Stimulated activated CD4-positive, alpha-beta T cell treated with anti-CD3 and anti-CD28 coated beads, Interleukin-4, amount 100 ng/mL, for 48 hours (primary cell): ENCODE measurements around the gene OR1D2.
"Not testable (repeated sequence)": the region's sequence is repeated elsewhere in the genome, so short reads cannot be mapped to it uniquely, and the experiment has no call there.

Experiments used
- DNase-seq, 2 donors: peaks; one replicate each; pipeline ENCODE4 v3.0.0-alpha.2; 2020; ENCODE audit warnings: low read depth in 2 of 2

Gene OR1D2, protein sequence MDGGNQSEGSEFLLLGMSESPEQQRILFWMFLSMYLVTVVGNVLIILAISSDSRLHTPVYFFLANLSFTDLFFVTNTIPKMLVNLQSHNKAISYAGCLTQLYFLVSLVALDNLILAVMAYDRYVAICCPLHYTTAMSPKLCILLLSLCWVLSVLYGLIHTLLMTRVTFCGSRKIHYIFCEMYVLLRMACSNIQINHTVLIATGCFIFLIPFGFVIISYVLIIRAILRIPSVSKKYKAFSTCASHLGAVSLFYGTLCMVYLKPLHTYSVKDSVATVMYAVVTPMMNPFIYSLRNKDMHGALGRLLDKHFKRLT

DNA sequence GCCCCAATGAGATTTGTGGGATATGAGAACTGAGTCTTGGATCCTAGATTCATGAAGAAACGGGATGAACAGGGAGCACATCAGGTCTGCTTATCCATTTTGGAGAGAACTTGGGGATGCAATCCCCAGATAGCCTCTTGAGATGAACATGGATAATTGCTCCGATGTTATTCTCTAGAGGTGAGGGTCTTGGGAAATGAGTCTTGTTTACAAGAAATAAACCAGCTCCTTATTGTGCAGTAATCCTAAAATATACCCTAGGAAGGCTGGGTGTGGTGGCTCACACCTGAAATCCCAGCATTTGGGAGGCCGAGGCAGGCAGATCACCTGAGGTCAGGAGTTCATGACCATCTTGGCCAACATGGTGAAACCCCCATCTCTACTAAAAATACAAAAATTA, at the start of gene OR1D2:
OR1D2 (minus strand) TSS at position 101 of the 400 bp plus-strand sequence. CDS start 11,426 bp downstream, outside the sequence.
- no peak for DNase-seq

DNA sequence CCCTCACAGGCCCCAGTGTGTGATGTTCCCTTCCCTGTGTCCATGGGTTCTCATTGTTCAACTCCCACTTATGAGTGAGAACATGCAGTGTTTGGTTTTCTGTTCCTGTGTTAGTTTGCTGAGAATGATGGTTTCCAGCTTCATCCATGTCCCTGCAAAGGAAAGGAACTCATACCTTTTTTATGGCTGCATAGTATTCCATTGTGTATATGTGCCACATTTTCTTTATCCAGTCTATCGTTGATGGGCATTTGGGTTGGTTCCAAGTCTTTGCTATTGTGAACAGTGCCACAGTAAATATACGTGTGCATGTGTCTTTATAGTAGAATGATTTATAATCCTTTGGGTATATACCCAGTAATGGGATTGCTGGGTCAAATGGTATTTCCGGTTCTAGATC, 33.3 kb upstream of the OR1D2 start:
- not testable (repeated sequence) for DNase-seq

DNA sequence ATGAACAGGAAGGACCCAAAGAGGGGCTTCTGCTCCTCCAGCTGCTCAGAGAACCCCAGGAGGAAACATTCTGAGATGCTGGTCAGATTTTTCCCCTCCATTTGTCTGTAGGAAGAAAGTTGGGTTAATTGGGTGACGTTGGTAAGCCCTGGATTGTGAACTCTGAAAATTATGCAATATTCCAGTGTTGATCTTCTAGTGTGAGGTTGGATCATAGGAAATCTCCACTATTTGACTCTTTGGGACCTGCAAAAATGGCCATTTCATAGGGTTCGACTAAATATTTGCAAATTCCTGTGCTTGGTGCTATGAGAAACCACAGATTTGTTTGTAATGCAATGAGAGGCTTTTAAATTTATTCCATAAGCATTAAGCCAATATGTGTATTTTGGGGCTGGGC, 23.2 kb upstream of the OR1D2 start, which contains the start of gene OR1G1:
OR1G1 (minus strand) TSS at position 101 of the 400 bp plus-strand sequence; CDS start at position 101, 0 bp downstream.
- no peak for DNase-seq

DNA sequence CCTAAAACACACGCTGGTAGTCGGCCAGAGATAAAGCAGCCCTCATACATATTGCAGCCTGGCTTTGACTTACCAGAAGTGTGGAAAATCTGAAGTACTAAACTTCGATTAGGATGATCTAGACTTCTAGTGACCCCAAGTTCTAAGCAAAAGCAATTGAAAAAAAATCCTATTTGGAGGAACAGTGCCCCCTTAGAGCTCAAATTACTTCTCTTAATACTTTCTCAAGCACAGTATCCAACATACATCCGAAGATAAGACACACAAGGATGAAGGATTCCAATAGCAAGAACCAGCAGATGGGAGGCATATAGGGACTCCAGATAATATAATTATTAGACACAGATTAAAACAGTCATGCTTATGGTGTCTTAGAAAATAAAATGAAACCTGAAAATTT, 30.4 kb downstream of the OR1D2 start:
- DNase-seq, result not testable (repeated sequence)

DNA sequence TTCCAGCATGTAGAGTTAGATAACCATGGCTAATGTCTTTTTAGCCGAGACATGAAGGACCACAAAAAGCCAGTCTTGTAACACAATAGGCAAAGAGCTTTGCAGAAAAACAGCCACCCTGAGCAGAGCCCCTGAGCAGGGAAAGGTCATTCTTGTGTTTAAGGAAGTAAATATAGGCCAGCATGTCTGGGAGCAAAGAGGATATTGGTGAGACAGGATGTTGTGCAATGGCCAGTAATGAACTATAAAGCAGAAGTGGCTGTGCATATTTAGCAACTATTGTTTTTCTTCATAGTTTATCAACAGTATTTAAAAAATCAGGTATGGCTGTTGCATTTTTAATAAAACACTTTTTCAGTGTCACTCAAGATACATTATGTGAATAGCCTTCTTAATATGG, 39.0 kb downstream of the OR1D2 start:
- not testable (repeated sequence) for DNase-seq

DNA sequence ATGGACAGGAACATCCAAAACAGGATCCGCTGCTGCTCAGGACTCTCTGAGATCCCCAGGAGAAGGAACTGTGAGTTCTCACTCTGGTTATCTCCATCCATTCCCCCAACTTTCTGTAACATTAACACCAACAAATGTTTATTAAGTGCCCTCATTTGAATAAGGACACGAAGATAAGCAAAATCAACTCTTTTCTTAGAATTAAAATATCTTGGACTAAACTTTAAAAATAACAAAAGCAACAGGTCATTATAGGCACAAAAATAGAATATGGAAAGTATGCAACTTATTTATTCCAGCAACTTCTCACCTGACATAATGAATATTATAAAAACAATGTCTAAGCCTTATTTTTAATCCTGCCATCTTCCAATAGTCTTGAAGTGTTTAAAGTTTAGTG, 40.7 kb downstream of the OR1D2 start, which contains the start of gene OR1D5:
OR1D5 (minus strand) TSS at position 101 of the 400 bp plus-strand sequence; CDS start at position 101, 0 bp downstream.
- DNase-seq, result not testable (repeated sequence)

DNA sequence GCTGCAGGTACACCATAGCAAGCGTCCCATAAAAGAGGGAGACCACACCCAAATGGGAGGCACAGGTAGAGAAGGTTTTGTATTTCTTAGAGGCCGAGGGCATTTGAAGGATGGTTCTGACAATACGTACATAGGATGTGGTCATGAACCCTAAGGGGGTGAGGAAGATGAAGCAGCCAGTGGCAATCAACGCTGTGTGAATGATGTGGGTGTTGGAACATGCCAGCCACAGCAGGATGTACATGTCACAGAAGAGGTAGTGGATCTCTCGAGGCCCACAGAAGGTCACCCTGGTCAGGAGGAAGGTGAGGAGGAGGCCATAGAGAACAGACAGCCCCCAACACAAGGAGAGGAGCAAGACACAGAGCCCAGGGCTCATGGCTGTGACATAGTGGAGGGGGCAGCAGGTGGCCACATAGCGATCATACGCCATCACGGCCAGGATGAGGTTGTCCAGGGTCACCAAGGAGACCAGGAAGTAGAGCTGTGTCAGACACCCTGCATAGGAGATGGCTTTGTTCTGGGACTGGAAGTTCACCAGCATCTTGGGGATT, 41.3 kb downstream of the OR1D2 start:
- not testable (repeated sequence) for DNase-seq

DNA sequence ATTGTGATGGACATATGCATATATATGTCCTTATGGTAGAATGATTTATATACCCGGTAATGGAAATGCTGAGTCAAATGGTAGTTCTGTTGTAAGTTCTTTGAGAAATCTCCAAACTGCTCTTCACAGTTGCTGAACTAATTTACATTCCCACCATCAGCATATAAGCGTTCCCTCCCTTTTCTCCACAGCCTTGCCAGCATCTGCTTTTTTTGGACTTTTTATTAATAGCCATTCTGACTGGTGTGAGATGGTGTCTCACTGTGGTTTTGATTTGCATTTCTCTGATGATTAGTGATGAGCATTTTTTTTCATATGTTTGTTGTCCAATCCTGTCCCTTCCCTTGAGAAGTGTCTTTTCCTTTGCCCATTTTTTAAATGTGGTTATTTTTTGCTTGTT, 49.4 kb downstream of the OR1D2 start:
- not testable (repeated sequence) for DNase-seq

DNA sequence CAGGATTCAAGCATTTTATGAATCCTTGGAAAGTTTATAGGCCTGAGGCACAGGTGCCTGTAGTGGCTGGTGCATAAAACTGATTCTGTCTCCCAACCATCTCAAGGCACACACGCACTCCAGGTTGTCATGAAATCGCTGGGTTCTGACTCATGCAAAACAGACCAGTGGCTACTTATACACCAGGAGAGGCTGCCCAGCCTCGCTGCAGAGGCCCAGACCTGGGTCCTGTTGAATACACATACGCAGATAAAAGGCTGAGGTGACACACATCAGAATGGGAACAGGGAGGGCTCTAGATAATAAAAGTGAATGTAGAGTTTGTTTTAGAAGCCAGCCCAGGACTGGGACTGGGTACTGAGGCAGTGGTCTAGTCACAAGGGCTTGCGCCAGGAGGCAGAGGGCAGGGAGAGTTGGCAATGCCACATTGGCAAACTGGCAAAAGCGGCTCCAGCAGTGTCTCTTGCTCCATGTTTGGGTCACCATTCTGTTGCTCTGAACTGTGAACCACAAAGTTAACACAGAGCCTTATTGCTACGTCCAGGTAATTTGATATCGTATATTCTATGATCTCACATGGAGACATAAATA, 54.4 kb downstream of the OR1D2 start:
- DNase-seq, result no peak

DNA sequence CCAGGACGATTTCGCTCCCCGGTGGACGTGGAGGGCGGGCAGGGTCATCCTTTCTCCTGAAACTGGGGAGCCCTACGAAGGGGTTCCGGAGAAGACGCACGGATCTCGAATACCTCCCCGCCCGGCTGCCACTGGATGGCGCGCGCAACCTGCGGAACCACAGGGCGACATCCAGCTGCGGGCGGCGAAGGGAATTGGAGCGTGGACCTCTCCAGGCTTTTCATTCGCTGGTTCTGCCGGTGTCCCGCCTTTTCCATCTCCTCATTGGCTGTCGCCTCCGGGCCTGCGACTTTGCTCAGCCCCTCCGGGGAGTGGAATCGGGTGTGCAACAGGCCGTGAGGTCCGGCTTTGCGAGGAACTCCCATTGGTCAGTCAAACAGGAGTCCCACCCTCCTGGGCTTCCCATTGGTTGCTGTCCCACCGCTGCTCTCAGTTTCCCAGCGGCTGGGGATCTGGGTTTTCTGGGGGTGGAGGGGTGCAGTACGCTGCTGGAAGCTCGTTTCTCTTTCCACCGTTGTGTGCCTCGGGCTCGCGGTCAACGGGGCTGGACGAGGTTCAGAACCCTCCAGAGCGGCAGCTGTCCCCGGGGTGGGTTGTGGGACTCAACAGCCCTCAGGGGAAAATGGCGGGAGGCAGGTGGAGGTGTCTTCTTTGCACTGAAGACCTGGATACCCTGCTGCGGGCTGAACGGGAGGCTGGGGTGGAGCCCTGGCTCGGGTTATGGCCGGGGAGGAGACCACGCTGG, 55.3 kb downstream of the OR1D2 start:
- DNase-seq, result peak; percentile 86 to 94

DNA sequence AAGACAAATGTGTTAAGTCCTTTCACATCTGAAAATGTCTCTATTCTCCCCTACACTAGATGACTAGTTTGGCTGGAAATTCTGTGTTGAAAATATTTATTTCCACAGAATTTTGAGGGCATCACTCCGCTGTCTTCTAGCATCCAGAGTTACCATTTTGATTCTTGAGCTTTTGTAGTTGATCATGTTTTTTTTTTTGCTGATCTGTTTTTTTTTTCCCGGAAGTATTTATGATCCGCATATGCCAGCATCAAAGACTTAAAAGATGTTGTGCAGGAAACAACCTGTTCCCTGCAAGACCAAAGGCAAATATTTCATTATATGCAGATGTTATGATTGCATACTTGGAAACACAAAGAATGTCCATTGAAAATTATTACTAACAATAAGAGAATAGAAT, 57.5 kb downstream of the OR1D2 start:
- DNase-seq, result no peak

DNA sequence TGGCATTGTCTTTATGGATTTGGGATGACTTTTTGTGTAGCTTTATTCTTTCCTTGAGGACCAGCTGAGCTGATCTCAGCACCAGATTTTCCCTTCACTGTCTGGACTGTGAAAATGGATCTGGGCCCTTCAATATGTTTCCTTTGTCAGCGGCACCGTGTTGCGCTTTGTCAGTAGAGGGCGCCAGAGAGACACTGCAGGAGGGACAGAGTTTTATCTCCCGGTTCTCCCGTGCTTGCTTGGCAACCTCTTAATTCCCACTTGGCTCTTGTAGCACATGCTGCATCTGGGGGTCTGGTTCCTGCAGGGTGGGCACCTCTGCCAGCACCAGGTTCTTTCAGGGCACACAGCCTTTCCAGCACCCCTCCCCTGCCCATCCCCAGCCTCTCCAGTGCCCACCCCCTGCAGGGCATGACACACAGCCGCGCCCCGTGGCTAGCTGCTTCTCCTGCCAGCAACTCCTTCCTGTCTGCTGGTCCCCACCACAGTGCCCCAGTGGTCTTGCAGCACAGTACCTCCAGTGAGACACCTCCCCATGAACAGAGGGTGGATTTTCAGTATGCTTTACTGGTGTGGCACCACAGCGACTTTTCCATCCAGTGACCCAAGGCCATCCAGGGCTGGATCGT, 60.4 kb downstream of the OR1D2 start:
- DNase-seq, result peak; percentile 13 to 22

DNA sequence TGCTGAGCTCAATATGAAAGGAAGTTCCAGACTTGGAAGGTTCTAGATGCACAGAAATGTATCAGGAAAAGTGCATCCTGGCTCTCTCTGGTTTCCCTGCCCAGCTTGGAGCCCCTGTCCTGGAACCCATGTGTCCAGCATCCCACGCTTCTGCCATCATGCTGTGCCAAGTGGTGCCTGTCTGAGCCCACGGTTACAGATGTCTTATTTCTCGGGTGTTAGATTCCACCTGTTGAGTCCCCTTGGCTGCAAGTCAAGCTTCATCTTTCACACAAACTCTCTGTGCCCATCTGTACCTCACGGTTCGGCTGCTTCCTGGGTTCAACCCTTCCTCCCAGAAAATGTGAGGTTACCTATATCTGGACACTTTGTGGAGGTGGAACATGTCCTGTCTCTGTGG, 63.3 kb downstream of the OR1D2 start:
- DNase-seq, result no peak

DNA sequence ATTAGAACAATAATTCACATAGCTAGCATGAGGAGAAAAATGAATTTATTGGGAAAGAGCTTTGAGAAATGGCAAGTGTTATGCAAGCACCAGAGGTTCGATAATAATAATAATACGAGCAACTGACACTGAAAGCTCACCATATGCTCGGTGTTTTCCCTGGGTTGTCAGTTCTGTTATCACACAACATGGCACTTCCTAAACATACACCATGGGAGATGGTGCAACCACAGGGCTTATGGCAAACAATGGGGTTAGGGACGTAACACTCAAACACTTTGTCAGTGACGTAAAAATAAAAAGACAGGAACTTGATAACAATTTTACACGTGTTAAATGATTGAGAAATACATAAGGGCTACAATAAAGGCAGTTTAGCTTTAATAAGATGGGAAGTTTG, 64.5 kb downstream of the OR1D2 start:
- DNase-seq, result no peak

DNA sequence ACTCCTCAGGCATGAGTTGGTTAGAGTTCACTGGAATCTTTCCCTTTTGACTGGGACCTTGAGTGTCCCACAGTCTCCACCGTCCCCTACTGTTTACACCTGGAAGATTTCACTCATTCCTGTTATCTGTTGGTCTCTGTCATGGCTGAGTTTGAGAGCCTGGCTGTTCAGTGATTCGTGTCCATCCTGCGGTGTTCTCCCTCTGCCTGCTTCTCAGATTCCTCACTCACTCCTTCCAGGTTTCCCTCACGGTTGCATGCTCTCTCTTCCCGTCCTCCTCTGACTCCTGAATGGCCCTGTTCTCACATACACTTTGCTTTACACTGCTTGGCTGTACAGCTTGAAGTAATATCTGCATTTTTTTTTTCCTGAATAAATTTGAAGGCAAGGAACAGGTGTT, 65.3 kb downstream of the OR1D2 start:
- DNase-seq, result no peak
